GM18519 (cell line): ENCODE results near the gene BANP.
"Not testable (repeated sequence)": the region's sequence is repeated elsewhere in the genome, so short reads cannot be mapped to it uniquely, and the experiment has no call there.

Experiments
- ATAC-seq: cut with Tn5 transposase; IDR thresholded peaks from one replicate; pipeline ENCODE4 v1.9.1; 2021; ENCODE audit warnings: mild to moderate bottlenecking, moderate library complexity; ENCODE audit not compliant: unreplicated experiment, low FRiP score

Gene BANP

GRCh38 chr16:88012360-88012759 is 61.1 kb downstream of the BANP start:
- no peak for ATAC-seq

GRCh38 chr16:88013091-88013609 is 61.9 kb downstream of the BANP start:
- ATAC-seq: no peak

- no peak for ATAC-seq
Observed at GRCh38 chr16:88013766-88014251, 62.6 kb downstream of the BANP start.

GRCh38 chr16:88014252-88014781 is 63.1 kb downstream of the BANP start:
- no peak for ATAC-seq

- no peak for ATAC-seq
Observed at GRCh38 chr16:88014954-88015805, 63.9 kb downstream of the BANP start.

GRCh38 chr16:88015806-88016140 is 64.5 kb downstream of the BANP start:
- ATAC-seq: no peak

- ATAC-seq: not testable (repeated sequence)
Observed at GRCh38 chr16:88016386-88016785, 65.2 kb downstream of the BANP start.

- no peak for ATAC-seq
Observed at GRCh38 chr16:88016964-88017363, 65.7 kb downstream of the BANP start.

GRCh38 chr16:88017587-88018101 is 66.4 kb downstream of the BANP start:
- no peak for ATAC-seq

GRCh38 chr16:88018382-88018781 is 67.1 kb downstream of the BANP start:
- ATAC-seq: not testable (repeated sequence)

GRCh38 chr16:88019041-88019820 is 68.0 kb downstream of the BANP start:
- not testable (repeated sequence) for ATAC-seq

- no peak for ATAC-seq
Observed at GRCh38 chr16:88019821-88020515, 68.7 kb downstream of the BANP start.

- ATAC-seq: no peak
Observed at GRCh38 chr16:88020516-88020885, 69.3 kb downstream of the BANP start.

GRCh38 chr16:88021041-88021970 is 70.1 kb downstream of the BANP start:
- ATAC-seq: not testable (repeated sequence)

- no peak for ATAC-seq
Observed at GRCh38 chr16:88022076-88023042, 71.1 kb downstream of the BANP start.

- no peak for ATAC-seq
Observed at GRCh38 chr16:88023366-88023765, 72.1 kb downstream of the BANP start.

GRCh38 chr16:88023786-88024185 is 72.6 kb downstream of the BANP start:
- no peak for ATAC-seq

- ATAC-seq: not testable (repeated sequence)
Observed at GRCh38 chr16:88024491-88025085, 73.4 kb downstream of the BANP start.
